Fibroblast of mammary gland (primary cell): ENCODE results near the gene JADE1.
A peak's percentile ranks its signal among the peaks of the same experiment; 100 is the strongest.

ENCODE experiments used
- DNase-seq: peaks from one replicate; pipeline ENCODE4 v3.0.0-alpha.2; 2010; ENCODE audit warnings: low read depth
- H3K4me3 ChIP-seq: 2 replicates; pipeline ENCODE4 v1.5.1; 2011; ENCODE audit warnings: low read depth, mild to moderate bottlenecking, low read length, moderate library complexity; ENCODE audit not compliant: control insufficient read depth
- CTCF ChIP-seq: conservative IDR thresholded peaks from 2 replicates; pipeline ENCODE4 v1.5.1; 2011; ENCODE audit warnings: low read depth, low read length, inconsistent platforms; ENCODE audit not compliant: control insufficient read depth, insufficient read depth

The JADE1 gene

GRCh38 chr4:128880662-128881061 lies 71.2 kb downstream of the JADE1 start:
- no peak overlapping the region for H3K4me3 ChIP-seq
- DNase-seq = peak; percentile 55
- TF ChIP-seq CTCF = no peak

GRCh38 chr4:128904821-128905220 lies 95.3 kb downstream of the JADE1 start:
- no peak overlapping the region for H3K4me3 ChIP-seq

GRCh38 chr4:128906581-128906980 lies 97.1 kb downstream of the JADE1 start:
- no peak for TF ChIP-seq CTCF
- H3K4me3 ChIP-seq = no peak overlapping the region
- no peak for DNase-seq

More at GRCh38 chr4:128904821-128905220, 95.3 kb downstream of the JADE1 start:
- no peak for DNase-seq
- TF ChIP-seq CTCF = no peak

GRCh38 chr4:128907981-128908380 lies 98.5 kb downstream of the JADE1 start:
- H3K4me3 ChIP-seq = no peak overlapping the region
- DNase-seq = no peak
- no peak for TF ChIP-seq CTCF

GRCh38 chr4:128908735-128909134 lies 99.2 kb downstream of the JADE1 start:
- no peak for TF ChIP-seq CTCF
- peak; percentile 5 for DNase-seq
- no peak overlapping the region for H3K4me3 ChIP-seq

- no peak for DNase-seq
- H3K4me3 ChIP-seq = no peak overlapping the region
- TF ChIP-seq CTCF = no peak
Observed at GRCh38 chr4:128913228-128913627, 103.7 kb downstream of the JADE1 start.

- DNase-seq = no peak
- TF ChIP-seq CTCF = no peak
- H3K4me3 ChIP-seq = no peak overlapping the region
Observed at GRCh38 chr4:128915544-128915943, 106.0 kb downstream of the JADE1 start.
